K562 (cell line): Measurements from ENCODE around the gene NUAK2. TPM values are rescaled to one million over a fixed set of nuclear protein-coding genes. Genes with fewer than 3 reads are reported as not detected.

Source experiments
- ATAC-seq: fragments of 200-7000 bp; cut with Tn5 transposase; 3 replicates; pipeline ENCODE4 v1.9.1; 2020; ENCODE audit warnings: moderate library complexity
- BruUV-seq: library from RNA; stranded (reverse); fragments of 400-500 nt; replicated peaks from 2 replicates; lab custom pipeline; 2021; lab: Mats Ljungman, UMichigan
- CTCF ChIA-PET: fragments of 300-600 bp; formaldehyde crosslinking; extraction: SDS; loops from one replicate; lab custom pipeline; 2021; ENCODE audit warnings: low intra/inter-chr PET ratio; lab: Yijun Ruan, JAX
- POLR2A ChIA-PET: fragments of 300-600, 350-650 bp; sonication (Branson Sonifier 250); formaldehyde crosslinking; extraction: SDS; loops from one replicate; lab custom pipeline; 2021; ENCODE audit warnings: antibody characterized with exemption, inconsistent platforms; lab: Yijun Ruan, JAX
- DNase-seq, 4 experiments: peaks; one replicate each; pipeline versions ENCODE4 v3.0.0 to v3.0.0-alpha.2; 2011 to 2018; ENCODE audit warnings: low spot score in 3 of 4, mixed read lengths in 3 of 4; ENCODE audit errors: extremely low read depth in 1 of 4
- FAIRE-seq: peaks from 2 replicates; lab custom pipeline; 2011; peaks lifted over from hg19 to GRCh38; lab: Jason Lieb, UNC
- H2AFZ ChIP-seq: 2 replicates; pipeline ENCODE4 v1.6.0; 2011; ENCODE audit warnings: low read depth, low read length, control low read depth, inconsistent platforms
- H3K27ac ChIP-seq: fragments of 200-600 bp; 3 replicates; pipeline ENCODE4 v1.8.0; 2011; ENCODE audit warnings: low read depth, mild to moderate bottlenecking, control low read depth, inconsistent platforms, low read length, moderate library complexity, mixed read lengths; ENCODE audit errors: extremely low read depth
- H3K27me3 ChIP-seq, 2 experiments: fragments of 300-600 bp in 1 of 2; 2 replicates in 1 of 2; 3 replicates in 1 of 2; pipeline versions ENCODE4 v1.6.0 to v1.8.0; 2011; ENCODE audit warnings: inconsistent platforms in 2 of 2, low read length in 2 of 2, mild to moderate bottlenecking in 1 of 2, mixed read lengths in 1 of 2, moderate library complexity in 1 of 2; ENCODE audit not compliant: control insufficient read depth in 2 of 2, insufficient read depth in 2 of 2
- H3K36me3 ChIP-seq: fragments of 300-600 bp; 3 replicates; pipeline ENCODE4 v1.8.0; 2011; ENCODE audit warnings: mild to moderate bottlenecking, low read length, inconsistent platforms; ENCODE audit not compliant: control insufficient read depth, insufficient read depth
- H3K4me1 ChIP-seq, 2 experiments: fragments of 200-600 bp in 1 of 2; replicated peaks in 1 of 2; 2 replicates in 1 of 2; 3 replicates in 1 of 2; pipeline versions ENCODE4 v1.5.1 to v1.8.0; 2011; ENCODE audit warnings: inconsistent platforms in 2 of 2, low read length in 2 of 2, mild to moderate bottlenecking in 1 of 2, mixed read lengths in 1 of 2, moderate library complexity in 1 of 2; ENCODE audit not compliant: control insufficient read depth in 2 of 2, insufficient read depth in 2 of 2
- H3K4me2 ChIP-seq: 2 replicates; pipeline ENCODE4 v1.6.1; 2011; ENCODE audit warnings: low read length, control low read depth, inconsistent platforms, mixed read lengths; ENCODE audit not compliant: insufficient read depth
- H3K4me3 ChIP-seq: fragments of 200-600 bp; sonication (generic), shearing (Covaris generic); 2 replicates; pipeline ENCODE4 v1.5.1; 2016; ENCODE audit warnings: control low read depth, inconsistent platforms
- H3K79me2 ChIP-seq: fragments of 200-600 bp; 3 replicates; pipeline ENCODE4 v1.8.0; 2011; ENCODE audit warnings: low read length, inconsistent platforms; ENCODE audit not compliant: control insufficient read depth, insufficient read depth
- H3K9ac ChIP-seq, 2 experiments: 2 replicates each; pipeline versions ENCODE4 v1.6.0 to v1.6.1; 2011; ENCODE audit warnings: low read depth in 2 of 2, low read length in 2 of 2, control low read depth in 1 of 2, inconsistent platforms in 1 of 2, mild to moderate bottlenecking in 1 of 2, mixed read lengths in 1 of 2; ENCODE audit not compliant: insufficient read depth in 1 of 2
- H3K9me1 ChIP-seq: one replicate; pipeline ENCODE4 v1.6.0; 2011; ENCODE audit warnings: inconsistent platforms, mild to moderate bottlenecking, low read length, moderate library complexity; ENCODE audit not compliant: control insufficient read depth, insufficient read depth
- H3K9me3 ChIP-seq: replicated peaks from 2 replicates; pipeline ENCODE4 v1.5.1; 2011; ENCODE audit warnings: low read depth, low read length, inconsistent platforms; ENCODE audit not compliant: control insufficient read depth, insufficient read depth
- H4K20me1 ChIP-seq: replicated peaks from 2 replicates; pipeline ENCODE4 v1.6.1; 2011; ENCODE audit warnings: low read length, inconsistent platforms, mixed read lengths; ENCODE audit not compliant: control insufficient read depth, insufficient read depth
- EGR1 ChIP-seq: fragments of 450-650 bp; conservative IDR thresholded peaks from 2 replicates; pipeline ENCODE4 v1.6.1; 2017; ENCODE audit warnings: mild to moderate bottlenecking
- ESRRA ChIP-seq: fragments of 450-650 bp; IDR thresholded peaks from 2 replicates; pipeline ENCODE4 v1.6.1; 2014; ENCODE audit warnings: low read depth, mild to moderate bottlenecking, moderate library complexity, borderline replicate concordance
- GABPB1 ChIP-seq: sonication (generic); formaldehyde crosslinking; IDR thresholded peaks from 2 replicates; pipeline ENCODE4 v1.8.0; 2022; ENCODE audit warnings: mild to moderate bottlenecking, missing genetic modification reagents
- HMG20A ChIP-seq: fragments of 450-650 bp; formaldehyde crosslinking; conservative IDR thresholded peaks from 2 replicates; pipeline ENCODE4 v1.4.0; 2020; ENCODE audit warnings: mild to moderate bottlenecking, mixed read lengths
- POLR2AphosphoS5 ChIP-seq: IDR thresholded peaks from 2 replicates; pipeline ENCODE4 v1.6.1; 2011; ENCODE audit warnings: mild to moderate bottlenecking, low read depth, low read length, moderate library complexity; ENCODE audit not compliant: control insufficient read depth, insufficient read depth
- WGBS: fragments of 100-300 bp; shearing (Covaris generic); methylation state at CpG from one replicate; pipeline ENCODE4 v1.1.6; 2016; ENCODE audit warnings: low coverage, mixed read lengths; ENCODE audit not compliant: insufficient coverage; ENCODE audit errors: missing lambda C conversion rate; 5-methylcytosine and 5-hydroxymethylcytosine counted together
- in situ Hi-C: fragments of 300-500 bp; cut with MboI; formaldehyde crosslinking; loops from 4 replicates; pipeline ENCODE4 v1.15.0; 2018; ENCODE audit warnings: inconsistent platforms, mixed read lengths
- intact Hi-C: fragments of 100-400 bp; cut with micrococcal nuclease; formaldehyde crosslinking; loops from 2 replicates; pipeline ENCODE4 v1.14.2; 2022
- polyA plus RNA-seq, 8 experiments: library from polyadenylated mRNA; depleted of rRNA in 4 of 8; stranded (reverse) in 5 of 8; unstranded in 3 of 8; fragments of >200 nt; fragmentation: Nextera tagmentation in 2 of 8; fragmentation: Illumina TruSeq in 1 of 8; extraction: Ambion mirVana in 2 of 8; extraction: Trizol in 1 of 8; gene quantifications; 2 replicates each; pipeline versions ENCODE4 v1.2.1 to v1.2.3, GENCODE V29; 2011 to 2014; ENCODE audit warnings: inconsistent platforms in 1 of 8, missing spikeins in 1 of 8
- total RNA-seq, 7 experiments: library from RNA; depleted of rRNA in 6 of 7; stranded (reverse); fragments of >200 nt in 6 of 7; fragmentation: Illumina TruSeq in 2 of 7; extraction: Trizol in 2 of 7; gene quantifications; 2 replicates each; pipeline versions ENCODE4 v1.2.1 to v1.2.3, GENCODE V29; 2011 to 2021; ENCODE audit warnings: low replicate concordance in 1 of 7

NUAK2 gene
- total and polyA plus RNA-seq, 9 of the 15 experiments (the other 6 are each of a cell fraction or from before 2014, with no cell fraction given): 0.04 to 0.44 (median 0.14) TPM

- H3K9ac ChIP-seq: no peak overlapping the region
- in situ Hi-C loops: loop anchor here (10.0 kb wide), 1 partner anchor 127 kb away; no protein-coding TSS in a partner anchor
- TF ChIP-seq GABPB1 (no peak), ESRRA (peak; percentile 52; the same call in 1 of the 2 replicates), POLR2AphosphoS5 (no peak)
- TF ChIP-seq, all 486 proteins: peak for 1
- POLR2A ChIA-PET: no interaction called here
- Histone ChIP-seq H2AFZ (no peak overlapping the region), H3K4me1 (peaks cover 0 to 3% of the 10 kb centered on the region in 2 experiments; a peak in 1 of 5 replicates), H3K9me3 (no peaks in the 10 kb centered on the region), H3K36me3 (no peaks in the 10 kb centered on the region), H3K9me1 (no peaks in the 10 kb centered on the region), H3K4me2 (no peak overlapping the region), H3K27me3 (peaks cover 42 to 67% of the 10 kb centered on the region in 2 experiments), H4K20me1 (peaks cover 10% of the 10 kb centered on the region; the same call in 1 of the 2 replicates), H3K79me2 (no peaks in the 10 kb centered on the region), H3K4me3 (no peak overlapping the region), H3K27ac (no peak overlapping the region)
- 0% methylated on average over 3 of the region's 3 CpGs for WGBS
- CTCF ChIA-PET: no interaction called here
- BruUV-seq: no TSS peak
- no peak for FAIRE-seq
- no peak for ATAC-seq
- intact Hi-C loops: loop anchor here (10.0 kb wide), 1 partner anchor 77 kb away; no protein-coding TSS in a partner anchor
- DNase-seq: no peak
These were observed 36.0 kb upstream of the NUAK2 start for GRCh38 chr1:205357567-205357966.

GRCh38 chr1:205356440-205357139, 35.0 kb upstream of the NUAK2 start, which contains the start of gene KLHDC8A:
KLHDC8A (minus strand) TSS chr1:205356922; CDS start chr1:205343604, 13,318 bp downstream.
- TF ChIP-seq HMG20A (no peak), EGR1 (peak; percentile 47)
- intact Hi-C loops: loop anchor here (10.0 kb wide), 1 partner anchor 78 kb away; no protein-coding TSS in a partner anchor
- ChIA-PET POLR2A (no interaction called here), CTCF (interaction anchor here (0.6 kb wide), 1 partner anchor 295 kb away, joined by 4 read pairs; no protein-coding TSS in a partner anchor)
- no peaks in the 10 kb centered on the region for H3K79me2 ChIP-seq
- H3K4me1 ChIP-seq: peaks cover 0 to 3% of the 10 kb centered on the region in 2 experiments; a peak in 1 of 5 replicates
- no peaks in the 10 kb centered on the region for H3K9me1 ChIP-seq
- H3K27ac ChIP-seq: no peak within 1 kb of the TSS
- ATAC-seq (no peak), DNase-seq (no peak), FAIRE-seq (no peak)
- BruUV-seq: no TSS peak
- H3K36me3 ChIP-seq: no peaks in the 10 kb centered on the region
- H3K4me3 ChIP-seq: no peak within 1 kb of the TSS
- peak within 1 kb of the TSS in 1 of 2 experiments; percentile 26; a peak in 1 of 4 replicates for H3K9ac ChIP-seq
- peaks cover 44 to 73% of the 10 kb centered on the region in 2 experiments for H3K27me3 ChIP-seq
- no peak within 1 kb of the TSS for H2AFZ ChIP-seq
- no peaks in the 10 kb centered on the region for H3K9me3 ChIP-seq
- H3K4me2 ChIP-seq: no peak within 1 kb of the TSS
- in situ Hi-C loops: loop anchor here (10.0 kb wide), 1 partner anchor 128 kb away; no protein-coding TSS in a partner anchor
- H4K20me1 ChIP-seq: peaks cover 17% of the 10 kb centered on the region; the same call in 1 of the 2 replicates
- 4% methylated on average over 19 of the region's 20 CpGs for WGBS
